GM12878 (cell line): Measurements from ENCODE around the gene PSG1.
"Not testable (repeated sequence)": the region's sequence is repeated elsewhere in the genome, so short reads cannot be mapped to it uniquely, and the experiment has no call there.

ENCODE experiments used
- CBX3 ChIP-seq: fragments of 200-600 bp; sonication (generic); IDR thresholded peaks from 2 replicates; pipeline ENCODE4 v1.6.1; 2016; ENCODE audit warnings: low read depth, borderline replicate concordance
- CTCF ChIP-seq, 3 experiments: IDR thresholded peaks in 2 of 3; conservative IDR thresholded peaks in 1 of 3; 2 replicates each; pipeline ENCODE4 v1.5.1; 2011; ENCODE audit warnings: low read depth in 3 of 3, low read length in 3 of 3, mild to moderate bottlenecking in 3 of 3, control low read depth in 2 of 3, moderate library complexity in 2 of 3, inconsistent platforms in 1 of 3, mixed read lengths in 1 of 3; ENCODE audit not compliant: control insufficient read depth in 2 of 3, insufficient read depth in 1 of 3; ENCODE audit errors: extremely low read depth in 1 of 3
- EED ChIP-seq: sonication (generic); IDR thresholded peaks from 2 replicates; pipeline ENCODE4 v1.6.1; 2016; ENCODE audit warnings: antibody characterized with exemption, low read depth
- EP300 ChIP-seq, 2 experiments: fragments of 150-350 bp in 1 of 2; IDR thresholded peaks; 2 replicates each; pipeline ENCODE4 v1.6.1; 2011 to 2012; ENCODE audit warnings: low read depth in 2 of 2, low read length in 2 of 2, borderline replicate concordance in 1 of 2, improper control_type of control experiment in 1 of 2, inconsistent platforms in 1 of 2; ENCODE audit not compliant: control insufficient read depth in 1 of 2
- FOXM1 ChIP-seq: IDR thresholded peaks from 2 replicates; pipeline ENCODE4 v1.6.1; 2012; ENCODE audit warnings: low read depth, mild to moderate bottlenecking, inconsistent platforms, low read length, moderate library complexity
- GABPA ChIP-seq: IDR thresholded peaks from 2 replicates; pipeline ENCODE4 v1.6.1; 2014; ENCODE audit warnings: antibody characterized with exemption, low read depth, mild to moderate bottlenecking, inconsistent platforms
- MAX ChIP-seq: IDR thresholded peaks from 2 replicates; pipeline ENCODE4 v1.6.1; 2012; ENCODE audit warnings: low read depth, low read length, improper control_type of control experiment
- POLR2A ChIP-seq: IDR thresholded peaks from 2 replicates; pipeline ENCODE4 v1.6.1; 2011; ENCODE audit warnings: low read depth, mild to moderate bottlenecking, low read length
- POLR2AphosphoS5 ChIP-seq: IDR thresholded peaks from 2 replicates; pipeline ENCODE4 v1.6.1; 2011; ENCODE audit warnings: mild to moderate bottlenecking, low read length, inconsistent platforms
- REST ChIP-seq: IDR thresholded peaks from 2 replicates; pipeline ENCODE4 v1.6.1; 2012; ENCODE audit warnings: mild to moderate bottlenecking, low read depth, low read length
- SMAD1 ChIP-seq: fragments of 450-650 bp; IDR thresholded peaks from 2 replicates; pipeline ENCODE4 v1.6.1; 2018; ENCODE audit warnings: mild to moderate bottlenecking, low read depth; ENCODE audit not compliant: partially characterized antibody
- ZBTB4 ChIP-seq: fragments of 450-650 bp; formaldehyde crosslinking; IDR thresholded peaks from 2 replicates; pipeline ENCODE4 v1.4.0; 2022; ENCODE audit warnings: mild to moderate bottlenecking, moderate library complexity

DNA sequence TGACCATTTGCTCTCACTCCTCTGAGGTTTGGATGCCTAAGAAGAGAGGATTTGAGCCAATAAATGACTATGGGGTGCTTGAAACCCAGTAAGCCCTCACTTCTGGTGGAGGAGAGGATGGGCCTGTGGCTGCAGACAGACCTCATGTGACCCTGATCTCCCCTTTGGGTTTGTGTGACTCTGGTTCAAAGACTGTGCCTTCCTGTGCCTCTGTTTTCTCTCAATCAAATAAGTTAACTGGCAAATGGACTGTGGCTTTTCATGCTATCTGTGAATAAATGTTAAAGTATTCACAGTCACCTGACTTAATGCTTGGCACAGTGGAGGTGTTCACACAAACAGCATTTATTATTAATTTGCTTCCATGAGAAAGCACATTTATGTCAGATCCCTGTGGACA lies 26.7 kb downstream of the PSG1 start:
- TF ChIP-seq EED; CTCF (IDR thresholded peaks at IDR 0.05 in 2 of 3, conservative IDR thresholded peaks at IDR 0.05 in 1 of 3; ENCODE audit: control insufficient read depth in 2 of 3, extremely low read depth in 1 of 3, insufficient read depth in 1 of 3, low read depth in 3 of 3, low read length in 3 of 3); CBX3; GABPA; POLR2A; POLR2AphosphoS5; EP300 (IDR thresholded peaks at IDR 0.05; ENCODE audit: borderline replicate concordance in 1 of 2, control insufficient read depth in 1 of 2, low read depth in 2 of 2, low read length in 2 of 2); ZBTB4 (CRISPR knock-in tag); FOXM1; SMAD1; REST; MAX: not testable (repeated sequence)
